Iris pigment epithelial cell (primary cell): Measurements from ENCODE around the gene RPS6KA5.
A peak's percentile ranks its signal among the peaks of the same experiment; 100 is the strongest.

Experiments used
- DNase-seq: peaks from one replicate; pipeline ENCODE4 v3.0.0-alpha.2; 2011; ENCODE audit warnings: low read depth

Gene RPS6KA5

DNA sequence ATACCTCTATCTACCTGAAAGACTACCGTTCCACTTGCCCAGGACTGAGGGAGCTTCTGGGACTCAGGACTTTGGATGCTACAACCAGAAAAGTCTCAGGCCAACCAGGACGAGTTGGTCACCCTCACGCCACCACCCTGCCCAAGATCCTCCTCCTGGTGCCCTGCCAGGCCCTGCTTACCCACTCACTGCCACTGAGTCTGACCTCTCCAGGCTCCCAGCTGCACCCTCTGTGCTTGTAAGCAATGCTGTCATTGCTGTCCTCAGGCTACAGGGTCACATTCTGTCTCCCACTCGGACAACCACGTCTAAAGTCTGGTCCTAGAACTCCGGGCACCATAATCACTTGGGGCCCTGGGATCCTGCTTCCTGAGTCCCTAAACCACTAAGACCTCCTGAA is 253.4 kb downstream of the RPS6KA5 start:
- DNase-seq: no peak

DNA sequence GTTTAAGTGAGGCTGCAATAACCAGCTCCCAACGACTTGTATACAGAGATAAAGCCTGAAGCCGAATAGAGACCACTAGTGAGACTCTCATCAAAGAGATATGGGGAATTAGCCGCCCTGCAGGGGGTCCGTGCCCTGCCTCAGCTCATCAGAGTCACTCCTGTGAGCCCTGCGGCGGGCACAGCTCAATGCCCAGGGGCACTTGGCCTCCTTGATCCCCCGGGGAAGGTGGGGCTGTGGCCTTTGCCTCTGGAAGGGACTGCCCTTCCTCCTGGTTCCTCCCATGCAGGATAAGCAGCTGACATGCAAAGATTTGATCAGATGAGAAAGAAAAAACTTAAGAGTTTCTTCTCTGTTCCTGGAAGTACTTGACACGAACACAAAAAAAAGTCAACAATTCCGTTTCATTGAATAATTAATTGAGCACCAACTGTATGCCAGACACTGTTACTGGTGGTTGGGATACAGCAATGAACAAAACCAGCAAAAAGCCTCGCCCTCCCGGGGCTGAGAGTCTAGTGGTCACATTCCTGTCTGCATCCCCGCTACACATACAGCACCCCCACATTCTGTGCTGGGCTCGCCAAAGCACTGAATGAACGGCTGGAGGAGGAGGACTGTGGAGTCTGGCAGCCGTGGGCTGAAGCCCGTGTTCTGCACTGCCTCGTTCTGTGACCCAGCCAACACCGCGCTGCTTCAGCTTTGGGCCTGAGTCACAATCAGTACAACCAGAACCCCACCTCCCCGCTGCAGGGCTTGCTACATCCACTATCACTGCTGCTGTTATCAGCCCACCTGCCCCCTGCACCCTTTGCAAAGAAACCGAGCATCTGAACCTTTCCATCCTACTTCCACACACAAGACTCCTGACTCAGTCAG is 254.5 kb downstream of the RPS6KA5 start:
- peak; percentile 21 for DNase-seq

DNA sequence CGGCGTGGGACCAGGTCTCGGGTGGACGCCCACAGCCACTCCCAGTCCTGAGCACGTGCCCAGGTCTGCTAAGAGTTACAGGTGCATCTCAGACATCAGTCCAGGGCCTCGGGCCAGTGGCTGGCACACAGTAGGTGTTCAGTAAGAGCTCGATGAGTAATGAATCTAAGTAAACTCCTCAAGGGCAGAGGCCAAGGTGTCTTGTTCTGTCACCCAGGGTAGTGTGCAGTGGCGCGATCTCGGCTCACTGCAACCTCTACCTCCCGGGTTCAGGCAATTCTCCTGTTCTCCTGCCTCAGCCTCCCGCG is 255.4 kb downstream of the RPS6KA5 start:
- DNase-seq: no peak

DNA sequence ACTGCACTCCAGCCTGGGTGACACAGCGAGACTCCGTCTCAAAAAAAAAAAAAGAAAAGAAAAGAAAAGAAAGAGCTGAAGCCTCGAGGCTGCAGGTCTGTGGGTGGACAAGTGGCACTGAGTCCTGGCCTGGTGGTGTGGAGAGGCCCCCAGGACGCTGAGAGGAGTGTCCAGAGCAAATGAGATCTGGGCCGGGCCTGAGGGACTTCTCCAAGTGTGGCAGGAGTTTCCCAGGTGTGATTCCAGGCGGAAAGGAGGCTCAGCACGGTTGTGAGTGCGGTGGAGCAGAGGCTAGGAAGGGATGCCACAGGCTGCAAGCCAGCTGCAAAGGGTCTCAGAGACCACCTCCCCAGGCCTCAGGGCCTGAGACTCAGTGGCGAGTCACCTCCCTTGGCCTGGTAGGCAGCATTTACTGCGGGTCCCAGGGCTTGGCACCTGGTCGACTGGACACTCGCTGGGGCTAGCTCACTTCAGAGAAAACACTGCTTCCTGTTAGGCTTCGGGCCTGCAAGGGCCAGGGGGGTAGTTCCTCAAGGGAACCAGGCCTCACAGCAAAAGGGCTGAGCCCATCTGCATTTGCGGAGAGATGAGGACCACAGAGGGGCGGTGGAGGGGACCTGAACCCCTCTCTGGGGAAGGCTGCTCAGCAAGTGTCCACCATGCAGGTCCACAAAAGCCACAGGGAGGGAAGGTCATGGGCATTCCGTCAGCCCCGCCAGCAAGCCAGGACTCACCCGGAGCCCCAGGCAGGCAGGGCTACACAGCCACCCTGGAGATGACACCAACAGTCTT is 256.0 kb downstream of the RPS6KA5 start:
- no peak for DNase-seq

DNA sequence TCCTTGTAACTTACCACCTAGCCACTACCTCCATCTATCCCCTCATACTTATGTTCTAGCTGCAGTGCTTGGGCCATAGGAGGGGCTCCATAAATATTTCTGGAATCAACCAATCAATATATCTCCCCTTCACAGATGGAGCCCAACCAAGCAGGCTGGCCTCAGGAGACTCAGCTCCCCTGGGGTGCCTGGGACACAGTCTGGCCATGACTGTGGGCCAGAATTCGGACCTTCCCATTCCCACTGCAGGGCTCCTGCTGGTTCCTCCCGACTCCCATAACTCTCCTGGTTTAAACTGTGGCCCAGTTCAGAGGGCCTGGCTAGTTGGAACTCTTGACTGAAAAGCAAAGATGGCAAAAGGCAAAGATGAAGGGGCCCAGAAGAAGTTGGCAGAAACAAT is 257.2 kb downstream of the RPS6KA5 start:
- no peak for DNase-seq

DNA sequence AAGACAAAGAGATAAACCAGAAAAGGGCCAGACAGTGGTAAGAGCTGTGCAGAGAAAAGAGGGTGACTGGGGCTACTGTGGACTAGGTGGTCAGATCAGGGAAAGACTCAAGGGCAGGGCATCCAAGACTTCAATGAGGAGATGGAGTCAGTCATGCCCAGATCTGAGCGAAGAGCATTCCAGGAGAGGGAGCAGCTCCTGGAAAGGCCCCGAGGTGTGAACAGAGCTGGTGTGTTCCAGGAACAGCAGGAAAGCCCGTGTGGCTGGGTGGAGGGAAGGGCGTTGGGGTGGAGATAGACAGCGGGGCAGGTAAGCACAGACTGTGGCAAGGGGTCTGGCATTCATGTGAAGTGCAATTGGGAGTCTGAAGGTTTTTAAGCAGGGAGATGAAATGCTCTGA is 261.0 kb downstream of the RPS6KA5 start:
- DNase-seq: no peak

DNA sequence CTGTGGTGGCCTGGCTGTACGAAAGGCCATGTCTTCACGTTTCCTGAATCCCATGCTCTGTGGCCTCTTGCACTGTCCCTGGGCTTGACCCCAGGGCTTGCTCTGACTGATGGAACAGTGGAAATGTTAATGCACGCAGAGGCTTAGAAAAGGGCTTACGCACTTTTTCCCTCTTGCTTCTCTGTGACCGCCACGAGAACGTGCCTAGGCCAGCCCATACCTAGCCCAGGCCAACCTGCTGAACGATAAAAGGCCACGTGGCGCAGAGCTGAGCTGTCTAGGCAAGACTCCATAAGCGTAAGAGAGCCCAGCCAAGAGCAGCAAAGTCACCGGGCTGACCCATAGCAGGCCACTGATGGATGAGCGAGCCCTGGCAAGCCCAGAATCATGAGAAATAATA is 262.5 kb downstream of the RPS6KA5 start:
- no peak for DNase-seq
